ENCODE results near the gene RNF14. TPM values are rescaled to one million over a fixed set of nuclear protein-coding genes. Genes with fewer than 3 reads are reported as not detected.

Gene RNF14
- total RNA-seq, 1 experiment from 2014 or later: 72.1 TPM

DNA sequence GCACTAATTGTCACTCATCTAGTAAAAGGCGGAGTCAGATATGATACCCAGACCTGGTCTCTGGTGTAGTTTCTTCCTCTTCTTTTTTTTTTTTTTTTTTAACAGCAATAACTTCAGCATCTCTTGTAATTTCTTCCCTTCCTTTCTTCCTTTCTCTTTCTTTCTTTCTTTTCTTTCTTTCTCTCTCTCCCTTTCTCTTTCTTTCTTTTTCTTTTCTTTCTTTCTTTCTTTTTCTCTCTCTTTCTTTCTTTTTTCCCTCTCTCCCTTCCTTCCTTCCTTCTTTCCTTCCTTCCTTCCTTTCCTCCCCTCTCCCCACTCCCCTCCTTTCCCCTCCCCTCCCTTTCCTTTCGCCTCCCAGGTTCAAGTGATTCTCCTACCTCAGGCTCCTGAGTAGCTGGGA, 69.8 kb downstream of the RNF14 start:
- H3K36me3 ChIP-seq (ENCODE audit: control insufficient read depth, insufficient read depth, low read length): no peaks in the 10 kb centered on the region
- intact Hi-C loops (cut with micrococcal nuclease; ENCODE audit: unreplicated experiment): no loop called here
- no peak overlapping the region for H3K27ac ChIP-seq (ENCODE audit: low read length)
- no peak for TF ChIP-seq POLR2AphosphoS5 (IDR thresholded peaks at IDR 0.05; ENCODE audit: low read depth, low read length)
- TF ChIP-seq SIN3A (IDR thresholded peaks at IDR 0.05; ENCODE audit: borderline replicate concordance, insufficient read depth, low read depth, low read length): no peak
- TF ChIP-seq, protein P1, sequence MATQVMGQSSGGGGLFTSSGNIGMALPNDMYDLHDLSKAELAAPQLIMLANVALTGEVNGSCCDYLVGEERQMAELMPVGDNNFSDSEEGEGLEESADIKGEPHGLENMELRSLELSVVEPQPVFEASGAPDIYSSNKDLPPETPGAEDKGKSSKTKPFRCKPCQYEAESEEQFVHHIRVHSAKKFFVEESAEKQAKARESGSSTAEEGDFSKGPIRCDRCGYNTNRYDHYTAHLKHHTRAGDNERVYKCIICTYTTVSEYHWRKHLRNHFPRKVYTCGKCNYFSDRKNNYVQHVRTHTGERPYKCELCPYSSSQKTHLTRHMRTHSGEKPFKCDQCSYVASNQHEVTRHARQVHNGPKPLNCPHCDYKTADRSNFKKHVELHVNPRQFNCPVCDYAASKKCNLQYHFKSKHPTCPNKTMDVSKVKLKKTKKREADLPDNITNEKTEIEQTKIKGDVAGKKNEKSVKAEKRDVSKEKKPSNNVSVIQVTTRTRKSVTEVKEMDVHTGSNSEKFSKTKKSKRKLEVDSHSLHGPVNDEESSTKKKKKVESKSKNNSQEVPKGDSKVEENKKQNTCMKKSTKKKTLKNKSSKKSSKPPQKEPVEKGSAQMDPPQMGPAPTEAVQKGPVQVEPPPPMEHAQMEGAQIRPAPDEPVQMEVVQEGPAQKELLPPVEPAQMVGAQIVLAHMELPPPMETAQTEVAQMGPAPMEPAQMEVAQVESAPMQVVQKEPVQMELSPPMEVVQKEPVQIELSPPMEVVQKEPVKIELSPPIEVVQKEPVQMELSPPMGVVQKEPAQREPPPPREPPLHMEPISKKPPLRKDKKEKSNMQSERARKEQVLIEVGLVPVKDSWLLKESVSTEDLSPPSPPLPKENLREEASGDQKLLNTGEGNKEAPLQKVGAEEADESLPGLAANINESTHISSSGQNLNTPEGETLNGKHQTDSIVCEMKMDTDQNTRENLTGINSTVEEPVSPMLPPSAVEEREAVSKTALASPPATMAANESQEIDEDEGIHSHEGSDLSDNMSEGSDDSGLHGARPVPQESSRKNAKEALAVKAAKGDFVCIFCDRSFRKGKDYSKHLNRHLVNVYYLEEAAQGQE (IDR thresholded peaks at IDR 0.05; ENCODE audit: insufficient read depth in 1 of 2, low read depth in 2 of 2, low read length in 1 of 2): no peak
- TF ChIP-seq, protein P2, sequence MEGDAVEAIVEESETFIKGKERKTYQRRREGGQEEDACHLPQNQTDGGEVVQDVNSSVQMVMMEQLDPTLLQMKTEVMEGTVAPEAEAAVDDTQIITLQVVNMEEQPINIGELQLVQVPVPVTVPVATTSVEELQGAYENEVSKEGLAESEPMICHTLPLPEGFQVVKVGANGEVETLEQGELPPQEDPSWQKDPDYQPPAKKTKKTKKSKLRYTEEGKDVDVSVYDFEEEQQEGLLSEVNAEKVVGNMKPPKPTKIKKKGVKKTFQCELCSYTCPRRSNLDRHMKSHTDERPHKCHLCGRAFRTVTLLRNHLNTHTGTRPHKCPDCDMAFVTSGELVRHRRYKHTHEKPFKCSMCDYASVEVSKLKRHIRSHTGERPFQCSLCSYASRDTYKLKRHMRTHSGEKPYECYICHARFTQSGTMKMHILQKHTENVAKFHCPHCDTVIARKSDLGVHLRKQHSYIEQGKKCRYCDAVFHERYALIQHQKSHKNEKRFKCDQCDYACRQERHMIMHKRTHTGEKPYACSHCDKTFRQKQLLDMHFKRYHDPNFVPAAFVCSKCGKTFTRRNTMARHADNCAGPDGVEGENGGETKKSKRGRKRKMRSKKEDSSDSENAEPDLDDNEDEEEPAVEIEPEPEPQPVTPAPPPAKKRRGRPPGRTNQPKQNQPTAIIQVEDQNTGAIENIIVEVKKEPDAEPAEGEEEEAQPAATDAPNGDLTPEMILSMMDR (IDR thresholded peaks at IDR 0.05): no peak
- no peak for TF ChIP-seq TCF7L2 (IDR thresholded peaks at IDR 0.05; ENCODE audit: low read depth, low read length)
- H3K9me3 ChIP-seq (ENCODE audit: control insufficient read depth, insufficient read depth, low read depth, low read length): no peaks in the 10 kb centered on the region
- no peak for DNase-seq (ENCODE audit: low read depth, low spot score)
- no peaks in the 10 kb centered on the region for H3K4me1 ChIP-seq (ENCODE audit: control insufficient read depth, insufficient read depth, low read length)
- no peak for ATAC-seq
- ChIA-PET CTCF (no interaction called here), POLR2A (no interaction called here)
- BruUV-seq (replicated peaks): no TSS peak
- in situ Hi-C loops (cut with HindIII; ENCODE audit: low pct_unique_long_range_greater_than_20kb, low sequenced_read_pairs): no loop called here
- no peak overlapping the region for H3K4me3 ChIP-seq (ENCODE audit: low read depth in 2 of 2, low read length in 2 of 2)
- H3K27me3 ChIP-seq (ENCODE audit: control insufficient read depth, insufficient read depth, low read length): no peaks in the 10 kb centered on the region

Other genes with a start within 250 kb of the RNF14 start
- gene PCDH1, start 90.7 kb upstream of the RNF14 start, total RNA-seq (2021; ENCODE audit: unreplicated experiment): 9.0 TPM
- gene DELE1, start 45.2 kb upstream of the RNF14 start, total RNA-seq (2021; ENCODE audit: unreplicated experiment): 78.4 TPM
- gene PCDH12, start 10.9 kb upstream of the RNF14 start, total RNA-seq (2021; ENCODE audit: unreplicated experiment): not detected
- gene GNPDA1, start 43.9 kb downstream of the RNF14 start, total RNA-seq (2021; ENCODE audit: unreplicated experiment): 99.9 TPM
- gene NDFIP1, start 139.7 kb downstream of the RNF14 start, total RNA-seq (2021; ENCODE audit: unreplicated experiment): 40.9 TPM